Dermis blood vessel endothelial cell (primary cell): ENCODE results near the gene FREM2. TPM values are rescaled to one million over a fixed set of nuclear protein-coding genes. Genes with fewer than 3 reads are reported as not detected.

Experiments
- DNase-seq: peaks from one replicate; pipeline ENCODE4 v3.0.0; 2010
- total RNA-seq: library from RNA; depleted of rRNA; stranded (reverse); fragments of >200 nt; gene quantifications from 2 replicates; pipeline ENCODE4 v1.2.3, GENCODE V29; 2014

FREM2 gene
- under 0.01 and 0.05 TPM in 2 replicates for total RNA-seq

DNA sequence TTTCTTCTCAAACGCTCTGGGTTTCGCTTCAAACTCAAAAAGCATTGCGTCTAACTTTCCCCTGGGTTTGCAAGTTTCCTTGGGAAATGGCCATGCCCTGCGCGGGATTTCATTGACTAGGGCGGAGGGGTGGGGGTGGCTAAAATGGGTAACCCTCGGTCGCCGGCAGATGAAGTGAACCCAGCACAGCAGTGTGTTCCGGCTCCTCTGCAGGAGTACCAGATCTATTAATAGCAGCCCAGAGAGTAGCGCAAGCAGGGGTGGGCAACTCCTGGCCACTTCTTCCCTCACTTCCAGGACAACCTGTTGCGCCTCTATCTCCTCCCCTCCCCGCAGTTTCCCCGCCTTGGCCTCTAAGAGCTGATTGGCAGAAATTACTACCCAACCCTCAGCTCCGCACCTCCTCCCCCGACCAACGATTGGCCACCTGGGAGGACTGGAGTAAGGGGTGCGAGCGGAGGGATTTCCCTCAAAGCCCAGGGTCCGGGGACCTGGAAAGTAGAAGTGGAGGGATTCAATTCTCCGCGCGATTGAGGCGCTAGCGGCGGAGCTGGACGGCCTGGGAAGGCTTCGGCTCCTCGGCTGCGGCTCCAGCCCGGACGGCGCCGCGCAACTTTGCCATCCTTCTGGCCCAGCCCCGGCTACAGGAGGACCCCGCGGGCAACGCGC, at the start of gene FREM2:
Gene FREM2, plus strand, starts transcription at position 501 of the 669 bp plus-strand sequence. CDS start 268 bp downstream, outside the sequence.
- peak; percentile 0 for DNase-seq

DNA sequence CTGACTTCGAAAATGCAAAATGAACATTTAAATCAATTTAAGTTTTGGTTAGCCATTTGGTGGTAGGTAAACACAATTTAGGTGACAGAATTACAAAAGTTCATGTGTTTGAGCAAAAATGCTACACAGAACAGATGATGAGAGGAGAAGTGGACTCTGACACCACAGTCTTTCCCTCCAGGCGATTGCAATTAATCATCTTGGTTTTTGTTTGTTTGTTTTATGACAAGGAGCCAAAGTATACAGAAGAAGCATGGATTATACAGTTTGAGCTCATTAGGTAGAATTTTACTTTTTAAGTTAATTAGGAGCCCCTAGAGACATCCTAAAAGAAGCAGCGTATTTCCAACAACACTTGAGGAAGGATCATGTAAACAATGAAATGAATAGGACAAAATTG, 49.3 kb upstream of the FREM2 start:
- no peak for DNase-seq

- no peak for DNase-seq
These were observed 45.5 kb upstream of the FREM2 start for GRCh38 chr13:38641164-38641948.

GRCh38 chr13:38647312-38647711, 39.6 kb upstream of the FREM2 start:
- no peak for DNase-seq

DNA sequence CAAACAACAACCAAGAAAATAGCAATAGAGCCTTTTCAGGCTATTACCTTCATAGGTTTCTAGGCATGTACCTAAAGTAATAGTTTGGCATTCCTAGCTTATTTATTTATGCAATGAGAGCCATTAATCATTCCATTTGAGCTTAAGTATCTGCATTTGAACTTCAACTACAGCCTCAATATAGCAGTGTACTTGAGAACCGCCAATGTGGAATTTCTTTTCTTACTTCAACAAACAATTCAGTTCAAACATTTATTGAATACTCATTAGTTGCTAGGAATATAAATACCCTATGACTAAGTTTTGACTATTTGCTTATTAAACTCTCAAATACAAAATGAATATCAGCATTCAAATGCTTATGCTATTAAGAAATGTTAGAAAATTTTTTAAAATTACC, 38.0 kb upstream of the FREM2 start:
- DNase-seq = no peak

GRCh38 chr13:38656699-38657098, 30.2 kb upstream of the FREM2 start:
- DNase-seq = no peak

DNA sequence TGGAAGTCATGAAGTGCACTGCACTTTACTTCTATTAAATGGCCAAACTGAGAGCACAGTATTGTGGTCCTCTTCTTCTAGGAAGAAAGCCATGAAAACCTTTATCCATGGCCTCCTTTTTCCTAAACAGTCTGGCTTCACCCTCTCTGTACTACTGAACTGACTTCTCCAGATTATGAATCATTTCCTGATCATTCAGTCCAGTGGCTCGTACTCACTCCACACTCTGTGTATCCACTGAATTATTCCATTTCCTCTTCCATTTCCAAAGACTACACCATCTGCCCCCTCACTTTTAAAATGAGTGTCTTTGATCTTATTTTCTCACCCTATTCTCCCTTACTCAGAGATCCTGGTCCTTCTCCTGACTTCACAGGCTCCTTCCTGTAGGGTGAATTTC, 29.7 kb upstream of the FREM2 start:
- no peak for DNase-seq

GRCh38 chr13:38658906-38659305, 28.0 kb upstream of the FREM2 start:
- DNase-seq = no peak

DNA sequence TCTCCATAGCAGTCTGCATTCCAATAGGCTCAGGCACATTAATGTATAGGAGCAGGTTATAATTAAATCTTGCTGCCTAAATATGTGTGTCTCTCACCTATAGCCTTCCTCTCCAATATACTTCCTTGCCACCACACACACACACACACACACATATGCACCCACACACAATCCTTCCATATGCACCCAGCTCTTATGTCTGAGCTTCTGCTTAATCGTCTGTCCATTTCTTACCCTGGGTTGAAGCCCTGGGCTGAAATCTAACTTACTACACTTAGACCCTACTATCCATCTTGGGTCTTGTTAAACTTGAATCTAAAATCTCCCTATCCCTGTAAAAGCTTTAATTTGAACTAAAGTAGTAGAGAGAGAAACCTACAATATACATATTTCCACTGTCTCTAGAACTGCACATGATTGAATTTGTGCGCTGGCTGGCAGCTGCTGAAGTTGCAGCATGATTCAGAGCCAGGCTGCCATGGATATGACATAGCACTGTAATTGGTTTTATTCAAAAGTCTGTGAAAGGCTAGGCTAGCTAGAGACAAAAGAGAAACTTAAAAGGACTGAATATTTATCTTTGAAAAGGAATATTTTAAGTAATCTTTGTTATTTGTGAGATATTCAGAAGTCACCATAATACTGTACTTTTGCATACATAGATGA, 25.7 kb upstream of the FREM2 start:
- DNase-seq = no peak

DNA sequence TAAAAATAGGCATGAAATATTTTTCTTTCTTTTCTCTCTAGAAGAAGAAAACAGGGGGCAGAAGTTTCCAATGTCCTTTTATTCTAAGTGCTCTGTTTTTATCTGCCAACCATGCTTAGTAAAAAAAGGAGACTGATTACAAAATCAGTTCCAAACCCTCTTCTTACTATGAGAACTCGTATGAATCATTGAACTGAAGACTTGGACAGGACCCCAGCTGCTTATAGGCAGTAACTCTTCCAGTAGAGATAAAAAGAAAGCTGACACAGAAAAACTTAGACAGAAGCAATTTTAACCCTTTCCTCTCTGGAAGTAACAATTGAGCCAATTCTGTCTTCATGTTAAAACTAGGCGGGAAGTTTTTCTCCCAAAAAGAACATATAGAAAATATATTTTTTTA, 24.5 kb upstream of the FREM2 start:
- DNase-seq = no peak

DNA sequence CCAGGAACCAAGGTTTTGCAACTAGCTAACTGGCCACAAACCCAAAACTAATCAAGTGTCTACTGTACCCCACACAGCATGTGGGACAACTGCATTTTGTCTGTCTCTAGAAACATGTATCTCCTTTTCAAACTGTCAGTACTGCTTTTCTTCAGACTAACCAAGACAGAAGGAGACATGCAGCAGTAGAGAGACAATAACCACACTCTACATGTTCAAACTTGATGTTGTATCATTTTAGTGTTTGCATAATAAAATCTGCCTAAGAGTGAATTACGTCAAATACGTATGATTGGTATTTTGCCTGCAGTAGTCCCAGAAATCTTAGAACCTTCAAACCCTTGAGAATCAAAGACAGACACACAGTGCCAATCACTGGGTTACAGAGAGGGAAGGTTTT, 22.0 kb upstream of the FREM2 start:
- DNase-seq = no peak

DNA sequence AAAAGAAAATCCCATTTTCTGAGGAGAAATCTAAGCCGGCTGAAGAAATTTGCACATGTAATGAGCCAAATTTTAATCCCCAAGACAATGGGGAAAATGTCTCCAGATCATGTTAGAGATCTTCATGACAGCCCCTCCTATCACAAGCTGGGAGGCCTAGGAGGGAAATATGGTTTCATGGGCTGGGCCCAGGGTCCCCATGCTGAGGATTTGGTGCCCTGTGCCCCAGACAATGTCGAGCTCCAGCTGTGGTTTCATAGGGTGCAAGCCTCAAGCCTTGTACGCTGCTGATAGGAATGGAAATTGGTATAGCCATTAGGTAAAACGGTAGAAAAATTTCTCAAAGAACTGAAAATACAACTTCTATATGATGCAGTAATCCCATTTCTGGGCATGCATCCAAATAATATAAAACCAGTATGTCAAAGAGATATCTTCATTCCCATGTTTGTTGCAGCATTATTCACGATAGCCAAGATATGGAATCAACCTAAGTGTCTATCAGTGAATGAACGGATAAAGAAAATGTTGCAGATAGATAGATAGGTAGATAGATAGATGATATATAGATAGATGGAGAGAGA, 19.3 kb upstream of the FREM2 start:
- no peak for DNase-seq

- no peak for DNase-seq
These were observed 17.5 kb upstream of the FREM2 start for GRCh38 chr13:38669234-38669964.

- DNase-seq = no peak
These were observed 16.2 kb upstream of the FREM2 start for GRCh38 chr13:38670627-38671026.

DNA sequence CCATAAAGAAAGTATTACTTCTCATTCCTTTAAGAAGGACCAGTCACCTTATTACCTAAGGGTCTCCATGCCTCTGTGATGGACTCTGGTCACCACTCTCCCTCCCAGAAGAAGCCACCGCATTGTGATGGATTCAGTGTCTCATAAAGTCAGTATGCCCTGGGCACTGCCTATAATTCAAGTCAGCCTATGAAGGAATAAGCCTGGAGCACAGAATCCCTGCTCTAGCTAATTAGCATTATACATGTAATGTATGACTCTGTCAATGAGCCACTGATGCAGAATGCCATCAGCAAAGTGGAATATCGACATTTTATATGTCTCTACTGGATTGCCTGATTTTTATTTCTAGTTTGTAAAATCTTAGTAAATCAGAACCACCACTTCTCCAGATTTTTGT, 14.9 kb upstream of the FREM2 start:
- no peak for DNase-seq

GRCh38 chr13:38674208-38674607, 12.7 kb upstream of the FREM2 start:
- DNase-seq = no peak

DNA sequence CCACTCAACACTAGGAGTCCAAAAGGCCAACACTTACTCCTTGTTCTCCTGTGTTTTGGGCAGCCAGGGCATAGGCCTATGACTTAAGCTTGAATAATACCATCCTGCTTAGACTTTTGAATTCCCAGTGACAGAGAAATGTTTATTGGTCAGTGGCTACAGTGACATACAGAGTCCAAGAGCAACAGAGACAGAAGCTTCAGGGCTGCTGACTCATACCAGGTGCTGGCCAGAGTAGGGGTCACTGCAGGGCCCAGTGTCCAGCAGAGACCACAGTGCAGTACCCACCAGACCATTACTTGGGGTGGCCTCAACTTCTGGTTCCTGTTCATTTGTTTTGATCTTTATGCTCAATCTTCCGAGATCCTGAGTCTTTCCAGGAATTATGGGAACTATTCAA, 6.0 kb upstream of the FREM2 start:
- DNase-seq = no peak

DNA sequence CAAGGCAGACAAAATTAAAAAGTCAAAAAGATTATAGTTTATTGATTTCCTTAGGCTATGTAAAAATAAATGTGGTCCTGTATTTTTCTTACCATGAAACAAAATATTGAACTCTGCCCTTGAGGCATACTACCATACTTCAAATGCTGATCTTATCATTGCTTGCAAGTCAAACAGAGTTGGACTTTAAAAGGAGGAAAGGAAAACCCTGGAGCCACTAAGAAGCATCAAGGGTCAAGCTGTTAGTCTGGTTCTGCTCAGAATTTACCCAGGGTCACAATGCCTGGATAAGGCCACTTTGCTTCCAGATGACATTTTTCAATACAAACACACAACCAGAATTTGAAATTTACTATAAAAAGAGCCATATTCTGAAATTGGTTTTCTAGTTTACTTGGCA, 2.2 kb upstream of the FREM2 start:
- DNase-seq = no peak

DNA sequence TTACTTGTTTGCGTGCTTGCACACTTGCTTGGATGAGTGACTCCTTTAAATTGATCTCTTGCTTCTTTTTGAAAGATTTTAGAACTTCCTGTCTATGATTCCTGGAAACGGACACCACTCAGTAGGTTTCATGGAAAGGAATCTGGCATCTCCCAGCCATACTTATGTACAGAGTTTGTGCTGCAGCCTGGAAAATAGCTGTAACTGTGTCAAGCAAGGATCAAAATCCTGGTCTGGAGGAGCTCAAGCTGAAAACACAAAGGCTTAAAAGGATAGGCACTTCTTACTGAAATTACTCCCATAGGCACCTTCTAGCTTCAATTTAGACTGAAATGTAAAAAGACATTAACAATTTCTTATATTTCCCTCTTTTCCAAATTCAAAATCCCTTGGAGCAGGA, 1.4 kb upstream of the FREM2 start:
- no peak for DNase-seq

- DNase-seq = no peak
These were observed 802 bp upstream of the FREM2 start for GRCh38 chr13:38685974-38686576.

GRCh38 chr13:38687246-38688229, 661 bp downstream of the FREM2 start:
- peak; percentile 3 for DNase-seq
